Measurements from ENCODE around the gene GAGE2A. TPM values are rescaled to one million over a fixed set of nuclear protein-coding genes. Genes with fewer than 3 reads are reported as not detected.
"Not testable (repeated sequence)": the region's sequence is repeated elsewhere in the genome, so short reads cannot be mapped to it uniquely, and the experiment has no call there.

Gene GAGE2A, protein sequence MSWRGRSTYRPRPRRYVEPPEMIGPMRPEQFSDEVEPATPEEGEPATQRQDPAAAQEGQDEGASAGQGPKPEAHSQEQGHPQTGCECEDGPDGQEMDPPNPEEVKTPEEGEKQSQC
- total RNA-seq (2016; rRNA removed; fragmentation: Illumina TruSeq; extraction: Trizol) (not detected in 2 replicates), polyA plus RNA-seq (2011; rRNA removed) (not detected in 2 replicates), polyA minus RNA-seq (2011; rRNA and poly(A)+ RNA removed; ENCODE audit: low replicate concordance) (0.96 TPM in 1 of 2 replicates, not detected in the other), Bru-seq, nascent RNA (not detected), BruChase-seq, experiment 1, labeled RNA remaining after a 6-hour chase (not detected), BruChase-seq, experiment 2, labeled RNA remaining after a 2-hour chase (not detected)
- not detected in 2 replicates for total RNA-seq (2016; cell fraction: cytosol; rRNA removed; fragmentation: Illumina TruSeq; extraction: Trizol; ENCODE audit: low read depth)
- not detected in 2 replicates for total RNA-seq (2016; cell fraction: insoluble cytoplasmic fraction; rRNA removed; fragmentation: Illumina TruSeq; extraction: Trizol)
- total RNA-seq (2016; cell fraction: membrane; rRNA removed; fragmentation: Illumina TruSeq; extraction: Trizol), result not detected in 2 replicates
- total RNA-seq (2016; cell fraction: nucleus; rRNA removed; fragmentation: Illumina TruSeq; extraction: Trizol), result not detected in 2 replicates
- polyA plus RNA-seq (2011; cell fraction: cytosol; rRNA removed), result not detected in 2 replicates
- polyA plus RNA-seq (2011; cell fraction: nucleus; rRNA removed), result not detected in 2 replicates
- polyA plus RNA-seq (2012), result not detected in 2 replicates
- not detected in 2 replicates for polyA plus RNA-seq (2016; cell fraction: cytosol; fragmentation: Illumina TruSeq; extraction: Trizol; ENCODE audit: low read depth)
- polyA plus RNA-seq (2016; cell fraction: insoluble cytoplasmic fraction; fragmentation: Illumina TruSeq; extraction: Trizol; ENCODE audit: low read depth), result not detected in 2 replicates
- polyA plus RNA-seq (2016; cell fraction: membrane; fragmentation: Illumina TruSeq; extraction: Trizol; ENCODE audit: low read depth), result not detected in 2 replicates
- polyA plus RNA-seq (2016; cell fraction: nucleus; fragmentation: Illumina TruSeq; extraction: Trizol; ENCODE audit: insufficient read depth, low read depth), result not detected in 2 replicates
- polyA minus RNA-seq (2011; cell fraction: cytosol; rRNA and poly(A)+ RNA removed), result not detected in 2 replicates
- not detected in 2 replicates for polyA minus RNA-seq (2011; cell fraction: nucleus; rRNA and poly(A)+ RNA removed)
- long read RNA-seq, experiment 1, result 0 reads
- long read RNA-seq, experiment 2, result 0 reads

DNA sequence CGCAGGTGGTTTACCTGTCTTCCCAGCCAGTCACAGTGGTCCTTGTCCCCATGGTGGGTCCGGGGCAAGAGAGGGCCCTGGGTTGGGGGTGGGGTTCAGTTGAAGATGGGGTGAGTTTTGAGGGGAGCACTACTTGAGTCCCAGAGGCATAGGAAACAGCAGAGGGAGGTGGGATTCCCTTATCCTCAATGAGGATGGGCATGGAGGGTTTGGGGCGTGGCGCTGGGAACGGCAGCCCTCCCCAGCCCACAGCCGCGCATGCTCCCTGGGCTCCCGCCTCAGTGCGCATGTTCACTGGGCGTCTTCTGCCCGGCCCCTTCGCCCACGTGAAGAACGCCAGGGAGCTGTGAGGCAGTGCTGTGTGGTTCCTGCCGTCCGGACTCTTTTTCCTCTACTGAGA is at the start of gene GAGE2A:
TSS of gene GAGE2A (plus strand) at position 301 of the 400 bp plus-strand sequence. CDS start 1,155 bp downstream, outside the sequence.
- H3K4me3 ChIP-seq (replicated peaks in 1 of 3; ENCODE audit: insufficient read depth in 1 of 3, low read depth in 2 of 3, low read length in 3 of 3); POLR2A ChIA-PET; FAIRE-seq; H3K36me3 ChIP-seq (replicated peaks in 1 of 2; ENCODE audit: control insufficient read depth in 1 of 2, insufficient read depth in 2 of 2, low read length in 2 of 2); in situ Hi-C loops (cut with HindIII; ENCODE audit: extremely low pct_ligation_motif_present, low pct_unique_long_range_greater_than_20kb); CTCF ChIA-PET (ENCODE audit: low intra/inter-chr PET ratio, low total read pairs); H4K20me1 ChIP-seq (ENCODE audit: insufficient read depth, low read length); H3K79me2 ChIP-seq (ENCODE audit: insufficient read depth, low read length); H3K27ac ChIP-seq (ENCODE audit: extremely low read length, insufficient read depth, low read length); H3K4me2 ChIP-seq (ENCODE audit: low read depth, low read length); intact Hi-C loops (cut with micrococcal nuclease; ENCODE audit: unreplicated experiment); DNase-seq (ENCODE audit: low spot score); BruUV-seq (replicated peaks); ATAC-seq; H3K4me1 ChIP-seq (ENCODE audit: insufficient read depth, low read length); H3K27me3 ChIP-seq (ENCODE audit: control insufficient read depth in 1 of 2, insufficient read depth in 2 of 2, low read length in 2 of 2); H2AFZ ChIP-seq (ENCODE audit: low read length); H3K9ac ChIP-seq (ENCODE audit: insufficient read depth, low read depth, low read length); H3K9me3 ChIP-seq (ENCODE audit: low read length): not testable (repeated sequence)
- no CpG with 5 or more reads among the region's 16 CpGs for WGBS (ENCODE audit: low lambda C conversion rate)

DNA sequence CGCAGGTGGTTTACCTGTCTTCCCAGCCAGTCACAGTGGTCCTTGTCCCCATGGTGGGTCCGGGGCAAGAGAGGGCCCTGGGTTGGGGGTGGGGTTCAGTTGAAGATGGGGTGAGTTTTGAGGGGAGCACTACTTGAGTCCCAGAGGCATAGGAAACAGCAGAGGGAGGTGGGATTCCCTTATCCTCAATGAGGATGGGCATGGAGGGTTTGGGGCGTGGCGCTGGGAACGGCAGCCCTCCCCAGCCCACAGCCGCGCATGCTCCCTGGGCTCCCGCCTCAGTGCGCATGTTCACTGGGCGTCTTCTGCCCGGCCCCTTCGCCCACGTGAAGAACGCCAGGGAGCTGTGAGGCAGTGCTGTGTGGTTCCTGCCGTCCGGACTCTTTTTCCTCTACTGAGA is 47.9 kb upstream of the GAGE2A start, which contains the start of gene GAGE12D:
TSS of gene GAGE12D (plus strand) at position 301 of the 400 bp plus-strand sequence. CDS start 1,155 bp downstream, outside the sequence.
- POLR2A ChIA-PET; ATAC-seq; CTCF ChIA-PET (ENCODE audit: low intra/inter-chr PET ratio, low total read pairs); H4K20me1 ChIP-seq (ENCODE audit: insufficient read depth, low read length); H2AFZ ChIP-seq (ENCODE audit: low read length); intact Hi-C loops (cut with micrococcal nuclease; ENCODE audit: unreplicated experiment); H3K27ac ChIP-seq (ENCODE audit: extremely low read length, insufficient read depth, low read length); DNase-seq (ENCODE audit: low spot score); H3K79me2 ChIP-seq (ENCODE audit: insufficient read depth, low read length); H3K9ac ChIP-seq (ENCODE audit: insufficient read depth, low read depth, low read length); H3K27me3 ChIP-seq (ENCODE audit: control insufficient read depth in 1 of 2, insufficient read depth in 2 of 2, low read length in 2 of 2); H3K4me2 ChIP-seq (ENCODE audit: low read depth, low read length); H3K36me3 ChIP-seq (replicated peaks in 1 of 2; ENCODE audit: control insufficient read depth in 1 of 2, insufficient read depth in 2 of 2, low read length in 2 of 2); FAIRE-seq; BruUV-seq (replicated peaks); H3K9me3 ChIP-seq (ENCODE audit: low read length); in situ Hi-C loops (cut with HindIII; ENCODE audit: extremely low pct_ligation_motif_present, low pct_unique_long_range_greater_than_20kb); H3K4me1 ChIP-seq (ENCODE audit: insufficient read depth, low read length); H3K4me3 ChIP-seq (replicated peaks in 1 of 3; ENCODE audit: insufficient read depth in 1 of 3, low read depth in 2 of 3, low read length in 3 of 3): not testable (repeated sequence)
- WGBS (ENCODE audit: low lambda C conversion rate), result no CpG with 5 or more reads among the region's 16 CpGs

DNA sequence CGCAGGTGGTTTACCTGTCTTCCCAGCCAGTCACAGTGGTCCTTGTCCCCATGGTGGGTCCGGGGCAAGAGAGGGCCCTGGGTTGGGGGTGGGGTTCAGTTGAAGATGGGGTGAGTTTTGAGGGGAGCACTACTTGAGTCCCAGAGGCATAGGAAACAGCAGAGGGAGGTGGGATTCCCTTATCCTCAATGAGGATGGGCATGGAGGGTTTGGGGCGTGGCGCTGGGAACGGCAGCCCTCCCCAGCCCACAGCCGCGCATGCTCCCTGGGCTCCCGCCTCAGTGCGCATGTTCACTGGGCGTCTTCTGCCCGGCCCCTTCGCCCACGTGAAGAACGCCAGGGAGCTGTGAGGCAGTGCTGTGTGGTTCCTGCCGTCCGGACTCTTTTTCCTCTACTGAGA is 38.3 kb upstream of the GAGE2A start, which contains the start of gene GAGE12E:
TSS of gene GAGE12E (plus strand) at position 301 of the 400 bp plus-strand sequence. CDS start 1,155 bp downstream, outside the sequence.
- intact Hi-C loops (cut with micrococcal nuclease; ENCODE audit: unreplicated experiment); H4K20me1 ChIP-seq (ENCODE audit: insufficient read depth, low read length); H3K27me3 ChIP-seq (ENCODE audit: control insufficient read depth in 1 of 2, insufficient read depth in 2 of 2, low read length in 2 of 2); CTCF ChIA-PET (ENCODE audit: low intra/inter-chr PET ratio, low total read pairs); H3K4me1 ChIP-seq (ENCODE audit: insufficient read depth, low read length); in situ Hi-C loops (cut with HindIII; ENCODE audit: extremely low pct_ligation_motif_present, low pct_unique_long_range_greater_than_20kb); H3K4me3 ChIP-seq (replicated peaks in 1 of 3; ENCODE audit: insufficient read depth in 1 of 3, low read depth in 2 of 3, low read length in 3 of 3); BruUV-seq (replicated peaks); H3K9me3 ChIP-seq (ENCODE audit: low read length); H3K79me2 ChIP-seq (ENCODE audit: insufficient read depth, low read length); FAIRE-seq; H3K36me3 ChIP-seq (replicated peaks in 1 of 2; ENCODE audit: control insufficient read depth in 1 of 2, insufficient read depth in 2 of 2, low read length in 2 of 2); H2AFZ ChIP-seq (ENCODE audit: low read length); POLR2A ChIA-PET; H3K27ac ChIP-seq (ENCODE audit: extremely low read length, insufficient read depth, low read length); ATAC-seq; H3K4me2 ChIP-seq (ENCODE audit: low read depth, low read length); DNase-seq (ENCODE audit: low spot score); H3K9ac ChIP-seq (ENCODE audit: insufficient read depth, low read depth, low read length): not testable (repeated sequence)
- WGBS (ENCODE audit: low lambda C conversion rate), result no CpG with 5 or more reads among the region's 16 CpGs
